ENCODE results near the gene JAZF1. TPM values are rescaled to one million over a fixed set of nuclear protein-coding genes. Genes with fewer than 3 reads are reported as not detected.

JAZF1 gene
- total RNA-seq, 2 donors from 2014 or later = 9.3 to 37.4 TPM

DNA sequence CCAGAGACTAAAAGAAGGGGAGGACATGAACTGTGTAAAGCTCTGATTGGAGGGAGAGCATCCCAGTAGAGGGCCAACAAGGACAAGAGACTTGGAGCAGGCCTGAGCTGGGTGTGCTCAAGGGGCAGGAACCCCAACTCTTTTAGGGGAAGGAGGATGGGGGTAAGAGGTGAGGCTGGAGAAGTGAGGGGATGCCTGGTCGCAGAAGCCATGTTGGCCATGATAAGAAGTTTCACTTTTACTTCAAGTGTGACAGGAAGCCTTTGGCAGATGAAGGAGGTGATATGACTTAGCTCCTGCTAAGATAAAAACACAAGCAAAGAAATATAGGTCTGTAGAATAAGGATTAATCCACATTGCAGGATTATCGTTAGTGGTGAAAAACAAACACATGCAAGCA lies 208.3 kb downstream of the JAZF1 start:
- TF ChIP-seq POLR2A (IDR thresholded peaks at IDR 0.05) = no peak
- TF ChIP-seq, protein P1, sequence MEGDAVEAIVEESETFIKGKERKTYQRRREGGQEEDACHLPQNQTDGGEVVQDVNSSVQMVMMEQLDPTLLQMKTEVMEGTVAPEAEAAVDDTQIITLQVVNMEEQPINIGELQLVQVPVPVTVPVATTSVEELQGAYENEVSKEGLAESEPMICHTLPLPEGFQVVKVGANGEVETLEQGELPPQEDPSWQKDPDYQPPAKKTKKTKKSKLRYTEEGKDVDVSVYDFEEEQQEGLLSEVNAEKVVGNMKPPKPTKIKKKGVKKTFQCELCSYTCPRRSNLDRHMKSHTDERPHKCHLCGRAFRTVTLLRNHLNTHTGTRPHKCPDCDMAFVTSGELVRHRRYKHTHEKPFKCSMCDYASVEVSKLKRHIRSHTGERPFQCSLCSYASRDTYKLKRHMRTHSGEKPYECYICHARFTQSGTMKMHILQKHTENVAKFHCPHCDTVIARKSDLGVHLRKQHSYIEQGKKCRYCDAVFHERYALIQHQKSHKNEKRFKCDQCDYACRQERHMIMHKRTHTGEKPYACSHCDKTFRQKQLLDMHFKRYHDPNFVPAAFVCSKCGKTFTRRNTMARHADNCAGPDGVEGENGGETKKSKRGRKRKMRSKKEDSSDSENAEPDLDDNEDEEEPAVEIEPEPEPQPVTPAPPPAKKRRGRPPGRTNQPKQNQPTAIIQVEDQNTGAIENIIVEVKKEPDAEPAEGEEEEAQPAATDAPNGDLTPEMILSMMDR (IDR thresholded peaks at IDR 0.05) = no peak
- TF ChIP-seq POLR2AphosphoS5 (IDR thresholded peaks at IDR 0.05) = no peak
- Histone ChIP-seq H3K4me3 (no peak overlapping the region), H3K4me1 (replicated peaks) (no peaks in the 10 kb centered on the region), H3K27ac (no peak overlapping the region), H3K27me3 (replicated peaks; ENCODE audit: insufficient read depth) (no peaks in the 10 kb centered on the region), H3K9me3 (no peaks in the 10 kb centered on the region), H3K36me3 (no peaks in the 10 kb centered on the region)
- DNase-seq (ENCODE audit: low spot score) = no peak
- WGBS = 88% methylated on average over 2 of the region's 2 CpGs
- intact Hi-C loops (cut with DNase I) = no loop called here

- Histone ChIP-seq H3K27ac (no peak overlapping the region), H3K4me1 (replicated peaks) (no peaks in the 10 kb centered on the region), H3K27me3 (replicated peaks; ENCODE audit: insufficient read depth) (no peaks in the 10 kb centered on the region), H3K4me3 (no peak overlapping the region), H3K36me3 (no peaks in the 10 kb centered on the region), H3K9me3 (no peaks in the 10 kb centered on the region)
- intact Hi-C loops (cut with DNase I) = no loop called here
- TF ChIP-seq POLR2A (IDR thresholded peaks at IDR 0.05) (no peak), POLR2AphosphoS5 (IDR thresholded peaks at IDR 0.05) (no peak)
- TF ChIP-seq, protein P1 (IDR thresholded peaks at IDR 0.05) = no peak
- 85% methylated on average over 12 of the region's 12 CpGs for WGBS
- no peak for DNase-seq (ENCODE audit: low spot score)
Observed at GRCh38 chr7:27971171-27971812, 209.3 kb downstream of the JAZF1 start.

DNA sequence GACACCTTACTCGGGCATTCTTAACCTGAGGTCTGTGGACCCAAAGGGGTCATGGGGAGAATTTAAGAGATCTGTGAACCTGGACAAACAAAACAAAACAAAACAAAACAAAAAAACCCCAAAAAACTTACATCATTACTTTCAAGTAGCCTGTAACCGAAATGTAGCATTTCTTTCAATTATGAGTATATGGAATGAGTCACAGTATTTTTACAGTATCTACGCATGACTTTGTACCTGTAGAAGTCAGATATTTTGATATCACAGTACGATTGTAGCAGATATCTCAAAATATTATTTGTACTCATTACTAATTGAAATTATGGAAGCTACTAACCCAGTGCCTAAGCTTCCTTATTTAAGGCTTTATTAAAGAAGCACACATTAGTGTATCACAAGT lies 210.2 kb downstream of the JAZF1 start:
- TF ChIP-seq POLR2AphosphoS5 (IDR thresholded peaks at IDR 0.05) = no peak
- TF ChIP-seq, protein P1 (IDR thresholded peaks at IDR 0.05) = no peak
- TF ChIP-seq POLR2A (IDR thresholded peaks at IDR 0.05) = no peak
- no peaks in the 10 kb centered on the region for H3K4me1 ChIP-seq (replicated peaks)
- H3K9me3 ChIP-seq = no peaks in the 10 kb centered on the region
- DNase-seq (ENCODE audit: low spot score) = no peak
- H3K36me3 ChIP-seq = no peaks in the 10 kb centered on the region
- no peak overlapping the region for H3K27ac ChIP-seq
- intact Hi-C loops (cut with DNase I) = no loop called here
- WGBS = 83% methylated on average over 4 of the region's 4 CpGs
- H3K4me3 ChIP-seq = no peak overlapping the region
- no peaks in the 10 kb centered on the region for H3K27me3 ChIP-seq (replicated peaks; ENCODE audit: insufficient read depth)

DNA sequence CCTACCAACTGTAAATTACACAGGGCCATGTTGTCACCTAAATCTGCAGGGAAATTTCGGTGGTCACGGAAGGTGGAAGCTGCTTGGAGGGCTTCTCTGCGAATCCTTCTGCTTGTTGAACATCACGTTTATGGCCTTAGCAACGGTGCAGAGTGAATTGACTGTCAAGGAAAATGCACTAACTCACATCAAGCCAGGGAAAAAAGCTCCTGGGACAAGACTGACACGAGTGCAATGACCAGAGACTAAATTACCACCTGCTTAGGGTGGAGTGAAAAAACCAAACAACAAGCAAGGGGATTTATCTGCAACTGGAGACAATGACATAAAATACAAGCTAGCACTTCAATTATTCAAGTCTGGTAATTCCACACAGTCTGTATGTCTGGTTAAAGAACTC lies 211.2 kb downstream of the JAZF1 start:
- no peak for DNase-seq (ENCODE audit: low spot score)
- Histone ChIP-seq H3K27me3 (replicated peaks; ENCODE audit: insufficient read depth) (no peaks in the 10 kb centered on the region), H3K9me3 (no peaks in the 10 kb centered on the region), H3K4me1 (replicated peaks) (no peaks in the 10 kb centered on the region), H3K27ac (no peak overlapping the region), H3K36me3 (no peaks in the 10 kb centered on the region), H3K4me3 (no peak overlapping the region)
- TF ChIP-seq POLR2A (IDR thresholded peaks at IDR 0.05) (no peak), POLR2AphosphoS5 (IDR thresholded peaks at IDR 0.05) (no peak)
- TF ChIP-seq, protein P1 (IDR thresholded peaks at IDR 0.05) = no peak
- intact Hi-C loops (cut with DNase I) = no loop called here
- 85% methylated on average over 6 of the region's 6 CpGs for WGBS

GRCh38 chr7:27967639-27968038 lies 213.0 kb downstream of the JAZF1 start:
- 96% methylated on average over 1 of the region's 1 CpG for WGBS
- no peak for TF ChIP-seq POLR2AphosphoS5 (IDR thresholded peaks at IDR 0.05)
- TF ChIP-seq, protein P1 (IDR thresholded peaks at IDR 0.05) = no peak
- Histone ChIP-seq H3K9me3 (no peaks in the 10 kb centered on the region), H3K4me1 (replicated peaks) (no peaks in the 10 kb centered on the region), H3K36me3 (no peaks in the 10 kb centered on the region), H3K27ac (no peak overlapping the region), H3K27me3 (replicated peaks; ENCODE audit: insufficient read depth) (no peaks in the 10 kb centered on the region), H3K4me3 (no peak overlapping the region)
- intact Hi-C loops (cut with DNase I) = no loop called here
- no peak for DNase-seq (ENCODE audit: low spot score)

Data from prostate gland (tissue), 2 donors.